H9 (cell line): ENCODE measurements around the gene SGCD. TPM values are rescaled to one million over a fixed set of nuclear protein-coding genes. Genes with fewer than 3 reads are reported as not detected.

ENCODE experiments used
- DNase-seq: peaks from one replicate; pipeline ENCODE4 v3.0.0-alpha.2; 2017
- H2AFZ ChIP-seq: one replicate; pipeline ENCODE4 v1.6.1; 2013; ENCODE audit warnings: mild to moderate bottlenecking, low read length, control low read depth, moderate library complexity
- H2AK5ac ChIP-seq: 2 replicates; pipeline ENCODE4 v1.6.1; 2013; ENCODE audit warnings: low read length, control low read depth, mixed read lengths; ENCODE audit not compliant: insufficient read length
- H2BK120ac ChIP-seq: one replicate; pipeline ENCODE4 v1.6.1; 2013; ENCODE audit warnings: low read depth, mild to moderate bottlenecking, low read length, control low read depth, inconsistent platforms; ENCODE audit not compliant: poor library complexity, severe bottlenecking
- H2BK12ac ChIP-seq: 2 replicates; pipeline ENCODE4 v1.6.1; 2013; ENCODE audit warnings: low read length, control low read depth, mixed read lengths, low read depth; ENCODE audit not compliant: insufficient read length
- H2BK15ac ChIP-seq: 2 replicates; pipeline ENCODE4 v1.6.1; 2013; ENCODE audit warnings: low read depth, low read length, control low read depth
- H2BK20ac ChIP-seq: one replicate; pipeline ENCODE4 v1.6.1; 2013; ENCODE audit warnings: low read depth, mild to moderate bottlenecking, low read length, control low read depth, inconsistent platforms; ENCODE audit not compliant: poor library complexity, severe bottlenecking
- H2BK5ac ChIP-seq: 2 replicates; pipeline ENCODE4 v1.6.1; 2013; ENCODE audit warnings: low read length, control low read depth, mixed read lengths; ENCODE audit not compliant: insufficient read length
- H3K14ac ChIP-seq: 2 replicates; pipeline ENCODE4 v1.6.1; 2013; ENCODE audit warnings: low read length, control low read depth; ENCODE audit not compliant: insufficient read depth
- H3K18ac ChIP-seq: 2 replicates; pipeline ENCODE4 v1.6.1; 2013; ENCODE audit warnings: low read depth, mild to moderate bottlenecking, mixed read lengths, low read length, control low read depth; ENCODE audit not compliant: insufficient read length
- H3K23ac ChIP-seq: 2 replicates; pipeline ENCODE4 v1.6.1; 2013; ENCODE audit warnings: low read length, control low read depth, mixed read lengths, low read depth; ENCODE audit not compliant: insufficient read length
- H3K23me2 ChIP-seq: 2 replicates; pipeline ENCODE4 v1.6.1; 2013; ENCODE audit warnings: low read depth, mild to moderate bottlenecking, mixed read lengths, low read length, control low read depth; ENCODE audit not compliant: insufficient read length, poor library complexity, severe bottlenecking
- H3K27ac ChIP-seq: 2 replicates; pipeline ENCODE4 v1.5.1; 2013; ENCODE audit warnings: low read length, control low read depth, mixed read lengths, low read depth; ENCODE audit not compliant: insufficient read length
- H3K27me3 ChIP-seq: 2 replicates; pipeline ENCODE4 v1.6.1; 2013; ENCODE audit warnings: low read length, control low read depth, inconsistent platforms; ENCODE audit not compliant: insufficient read depth
- H3K4ac ChIP-seq: 2 replicates; pipeline ENCODE4 v1.6.1; 2013; ENCODE audit warnings: low read depth, mild to moderate bottlenecking, control low read depth, inconsistent platforms, low read length, moderate library complexity
- H3K4me1 ChIP-seq: 2 replicates; pipeline ENCODE4 v1.6.1; 2013; ENCODE audit warnings: low read length, control low read depth, inconsistent platforms; ENCODE audit not compliant: insufficient read depth
- H3K4me2 ChIP-seq: 2 replicates; pipeline ENCODE4 v1.6.1; 2013; ENCODE audit warnings: low read length, control low read depth, mixed read lengths; ENCODE audit not compliant: insufficient read length, insufficient read depth
- H3K56ac ChIP-seq: 2 replicates; pipeline ENCODE4 v1.6.1; 2013; ENCODE audit warnings: low read depth, mild to moderate bottlenecking, mixed read lengths, low read length, control low read depth; ENCODE audit not compliant: insufficient read length
- H3K79me1 ChIP-seq: 2 replicates; pipeline ENCODE4 v1.6.1; 2013; ENCODE audit warnings: low read depth, mild to moderate bottlenecking, moderate library complexity, low read length, control low read depth, inconsistent platforms; ENCODE audit not compliant: insufficient read depth, poor library complexity, severe bottlenecking
- H3K79me2 ChIP-seq: 2 replicates; pipeline ENCODE4 v1.6.1; 2013; ENCODE audit warnings: low read length, control low read depth, inconsistent platforms; ENCODE audit not compliant: insufficient read depth
- H3K9ac ChIP-seq: 2 replicates; pipeline ENCODE4 v1.6.1; 2013; ENCODE audit warnings: low read length, control low read depth, mixed read lengths; ENCODE audit not compliant: insufficient read length; ENCODE audit errors: extremely low read depth
- H3K9me3 ChIP-seq: one replicate; pipeline ENCODE4 v1.6.1; 2013; ENCODE audit warnings: low read depth, low read length, inconsistent platforms; ENCODE audit not compliant: control insufficient read depth
- H3T11ph ChIP-seq: one replicate; pipeline ENCODE4 v1.6.1; 2013; ENCODE audit warnings: mild to moderate bottlenecking, low read length, control low read depth, inconsistent platforms
- H4K20me1 ChIP-seq: one replicate; pipeline ENCODE4 v1.6.1; 2013; ENCODE audit not compliant: control insufficient read depth, insufficient read length, insufficient read depth
- H4K5ac ChIP-seq: 2 replicates; pipeline ENCODE4 v1.6.1; 2013; ENCODE audit warnings: low read depth, mild to moderate bottlenecking, mixed read lengths, low read length, control low read depth; ENCODE audit not compliant: insufficient read length
- H4K8ac ChIP-seq: replicated peaks from 2 replicates; pipeline ENCODE4 v1.6.1; 2013; ENCODE audit warnings: low read length, control low read depth, mixed read lengths, low read depth; ENCODE audit not compliant: insufficient read length
- H4K91ac ChIP-seq: 2 replicates; pipeline ENCODE4 v1.6.1; 2013; ENCODE audit warnings: low read depth, mild to moderate bottlenecking, moderate library complexity, mixed read lengths, low read length, control low read depth; ENCODE audit not compliant: insufficient read length
- H3K27ac Mint-ChIP-seq, 3 experiments: 2 replicates in 2 of 3; 3 replicates in 1 of 3; pipeline ENCODE4 v1.8.0; 2020 to 2021; ENCODE audit warnings: mixed read lengths in 3 of 3, mild to moderate bottlenecking in 1 of 3, moderate library complexity in 1 of 3
- H3K27me3 Mint-ChIP-seq: 2 replicates; pipeline ENCODE4 v1.8.0; 2021; ENCODE audit warnings: low read depth, mild to moderate bottlenecking, moderate library complexity, mixed read lengths
- H3K36me3 Mint-ChIP-seq, 3 experiments: 2 replicates in 2 of 3; 3 replicates in 1 of 3; pipeline ENCODE4 v1.8.0; 2020 to 2021; ENCODE audit warnings: low read depth in 3 of 3, mixed read lengths in 3 of 3; ENCODE audit not compliant: insufficient read depth in 1 of 3
- H3K4me1 Mint-ChIP-seq, 2 experiments: 2 replicates each; pipeline ENCODE4 v1.8.0; 2020; ENCODE audit warnings: mixed read lengths in 2 of 2
- H3K4me3 Mint-ChIP-seq, 2 experiments: 2 replicates in 1 of 2; 3 replicates in 1 of 2; pipeline ENCODE4 v1.8.0; 2020 to 2021; ENCODE audit warnings: mild to moderate bottlenecking in 2 of 2, mixed read lengths in 2 of 2, moderate library complexity in 1 of 2
- H3K9me3 Mint-ChIP-seq, 2 experiments: 2 replicates in 1 of 2; 3 replicates in 1 of 2; pipeline ENCODE4 v1.8.0; 2020; ENCODE audit warnings: mild to moderate bottlenecking in 2 of 2, mixed read lengths in 2 of 2, moderate library complexity in 1 of 2
- WGBS: extraction: QIAGEN DNeasy Blood & Tissue Kit; methylation state at CpG from one replicate; pipeline ENCODE4 v1.1.7; 2013; ENCODE audit warnings: missing lambda C conversion rate, low lambda C conversion rate, mixed read lengths; ENCODE audit not compliant: insufficient read length; ENCODE audit errors: extremely low coverage; 5-methylcytosine and 5-hydroxymethylcytosine counted together
- total RNA-seq: library from RNA; stranded (reverse); gene quantifications from 2 replicates; pipeline ENCODE4 v1.2.1, GENCODE V29; 2021
- TF ChIP-seq, protein P1 (sequence below): fragments of 200-600 bp; sonication (generic); conservative IDR thresholded peaks from 3 replicates; pipeline ENCODE4 v1.8.0; 2021; ENCODE audit warnings: antibody characterized with exemption, mild to moderate bottlenecking

SGCD gene
- total RNA-seq, 1 experiment from 2014 or later: 0.11 TPM

GRCh38 chr5:156532921-156533320, 206.0 kb downstream of the SGCD start:
- Histone ChIP-seq H2BK15ac (no peak overlapping the region), H3K23me2 (no peaks in the 10 kb centered on the region), H2BK5ac (no peak overlapping the region), H3K4me1 (no peaks in the 10 kb centered on the region), H2BK120ac (no peak overlapping the region), H4K8ac (no peak overlapping the region), H3K4me2 (no peak overlapping the region), H3K23ac (no peak overlapping the region), H4K20me1 (no peaks in the 10 kb centered on the region), H2BK12ac (no peak overlapping the region), H4K91ac (no peak overlapping the region), H3K56ac (no peak overlapping the region), H3K9ac (no peak overlapping the region), H3K18ac (no peak overlapping the region), H3K14ac (no peak overlapping the region), H2AK5ac (no peak overlapping the region), H2AFZ (no peak overlapping the region), H2BK20ac (no peak overlapping the region), H4K5ac (no peak overlapping the region), H3T11ph (no peak overlapping the region), H3K9me3 (no peaks in the 10 kb centered on the region), H3K4ac (no peak overlapping the region), H3K79me1 (no peaks in the 10 kb centered on the region), H3K27me3 (no peaks in the 10 kb centered on the region), H3K27ac (no peak overlapping the region), H3K79me2 (no peaks in the 10 kb centered on the region)
- Mint-ChIP-seq H3K27me3 (no peaks in the 10 kb centered on the region), H3K36me3 (no peaks in the 10 kb centered on the region), H3K4me3 (no peak overlapping the region), H3K27ac (no peak overlapping the region), H3K9me3 (no peaks in the 10 kb centered on the region), H3K4me1 (no peaks in the 10 kb centered on the region)
- TF ChIP-seq, protein P1, sequence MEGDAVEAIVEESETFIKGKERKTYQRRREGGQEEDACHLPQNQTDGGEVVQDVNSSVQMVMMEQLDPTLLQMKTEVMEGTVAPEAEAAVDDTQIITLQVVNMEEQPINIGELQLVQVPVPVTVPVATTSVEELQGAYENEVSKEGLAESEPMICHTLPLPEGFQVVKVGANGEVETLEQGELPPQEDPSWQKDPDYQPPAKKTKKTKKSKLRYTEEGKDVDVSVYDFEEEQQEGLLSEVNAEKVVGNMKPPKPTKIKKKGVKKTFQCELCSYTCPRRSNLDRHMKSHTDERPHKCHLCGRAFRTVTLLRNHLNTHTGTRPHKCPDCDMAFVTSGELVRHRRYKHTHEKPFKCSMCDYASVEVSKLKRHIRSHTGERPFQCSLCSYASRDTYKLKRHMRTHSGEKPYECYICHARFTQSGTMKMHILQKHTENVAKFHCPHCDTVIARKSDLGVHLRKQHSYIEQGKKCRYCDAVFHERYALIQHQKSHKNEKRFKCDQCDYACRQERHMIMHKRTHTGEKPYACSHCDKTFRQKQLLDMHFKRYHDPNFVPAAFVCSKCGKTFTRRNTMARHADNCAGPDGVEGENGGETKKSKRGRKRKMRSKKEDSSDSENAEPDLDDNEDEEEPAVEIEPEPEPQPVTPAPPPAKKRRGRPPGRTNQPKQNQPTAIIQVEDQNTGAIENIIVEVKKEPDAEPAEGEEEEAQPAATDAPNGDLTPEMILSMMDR: no peak
- no CpG with 5 or more reads among the region's 4 CpGs for WGBS
- no peak for DNase-seq
